HG03342 (cell line): Measurements from ENCODE around the gene DAAM2.

Source experiments
- ATAC-seq: cut with Tn5 transposase; IDR thresholded peaks from one replicate; pipeline ENCODE4 v1.9.1; 2021; ENCODE audit warnings: mild to moderate bottlenecking, moderate library complexity; ENCODE audit not compliant: unreplicated experiment

The DAAM2 gene

DNA sequence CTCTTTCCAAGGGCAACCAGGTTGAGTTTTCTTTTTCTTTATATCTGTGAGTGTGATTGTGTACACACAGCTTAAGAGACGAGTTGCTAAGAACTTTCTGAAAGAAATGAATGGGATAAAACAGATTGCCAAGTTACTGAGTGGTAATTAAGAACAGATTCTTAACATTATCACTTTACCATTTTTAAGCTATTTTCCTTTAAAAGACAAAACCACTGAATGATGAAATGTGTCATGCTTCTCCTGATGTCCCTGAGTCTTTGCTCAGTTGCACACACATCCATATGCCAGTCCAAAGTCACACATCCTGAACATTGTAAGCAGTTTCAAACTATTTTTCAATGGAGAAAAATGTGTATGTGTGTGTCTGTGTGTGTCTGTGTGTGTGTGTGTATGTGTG lies 5.5 kb upstream of the DAAM2 start:
- no peak for ATAC-seq

DNA sequence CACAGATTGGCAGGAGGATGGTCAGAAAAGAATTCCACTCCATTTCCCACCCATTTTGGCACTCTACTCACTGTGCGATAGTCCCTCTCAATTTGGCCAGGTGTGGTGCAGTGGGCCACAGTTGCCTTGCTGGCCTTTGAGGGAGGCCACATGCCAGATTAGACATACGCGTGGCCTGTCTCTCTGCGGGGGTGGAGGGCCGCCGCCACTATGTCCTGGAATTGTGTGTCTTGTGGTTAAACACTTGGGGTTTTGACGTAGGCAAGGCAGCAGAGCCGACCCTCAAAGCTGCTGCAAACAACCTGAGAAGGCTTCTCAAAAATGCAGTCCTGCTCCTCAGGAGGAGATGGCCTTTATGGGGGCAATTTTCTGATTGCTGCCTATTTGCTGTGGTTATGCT lies 4.9 kb upstream of the DAAM2 start:
- ATAC-seq = no peak

GRCh38 chr6:39790772-39791171 lies 1.4 kb upstream of the DAAM2 start:
- no peak for ATAC-seq

GRCh38 chr6:39791311-39791710 lies 865 bp upstream of the DAAM2 start:
- ATAC-seq = no peak

GRCh38 chr6:39792540-39793450 lies 619 bp downstream of the DAAM2 start:
- ATAC-seq = no peak

DNA sequence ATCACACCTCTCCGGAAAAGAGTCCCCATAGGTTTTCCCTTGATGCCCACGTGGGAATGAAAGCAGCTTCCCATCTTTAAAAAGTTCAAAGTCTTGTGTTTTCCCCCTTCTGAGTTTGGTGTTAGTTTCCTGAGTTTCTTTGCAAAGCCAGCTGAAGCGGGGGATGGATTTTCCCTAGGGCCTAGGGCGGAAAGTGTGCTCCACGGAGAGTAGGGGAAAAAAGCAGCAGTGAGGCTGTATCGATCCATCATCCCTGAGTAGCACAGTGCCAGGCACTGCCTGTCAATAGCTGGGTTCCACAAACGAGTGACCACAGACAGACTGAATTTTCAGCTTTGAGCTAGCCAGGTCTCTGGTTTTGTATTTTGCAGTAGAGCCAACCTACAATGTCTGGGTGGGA lies 1.3 kb downstream of the DAAM2 start:
- ATAC-seq = no peak

DNA sequence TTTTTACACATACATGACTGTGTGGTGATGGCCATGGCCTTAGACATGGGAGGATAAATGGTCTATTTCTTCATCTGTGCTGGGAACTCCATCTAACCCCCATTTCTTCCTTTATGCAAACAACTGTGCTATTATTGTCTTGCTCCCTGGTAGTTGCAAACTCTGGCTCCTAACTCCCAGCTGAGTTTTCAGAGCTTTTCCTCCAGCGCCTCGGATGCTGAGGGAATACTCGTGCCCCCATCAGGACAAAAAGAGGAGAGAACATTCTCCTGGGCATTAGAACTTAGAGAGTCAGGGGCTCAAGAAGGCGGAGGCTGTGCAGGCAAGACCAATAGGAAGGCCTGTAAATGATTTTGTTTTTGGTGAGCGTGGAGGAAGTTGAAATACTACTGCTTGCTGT lies 2.1 kb downstream of the DAAM2 start:
- ATAC-seq = no peak

DNA sequence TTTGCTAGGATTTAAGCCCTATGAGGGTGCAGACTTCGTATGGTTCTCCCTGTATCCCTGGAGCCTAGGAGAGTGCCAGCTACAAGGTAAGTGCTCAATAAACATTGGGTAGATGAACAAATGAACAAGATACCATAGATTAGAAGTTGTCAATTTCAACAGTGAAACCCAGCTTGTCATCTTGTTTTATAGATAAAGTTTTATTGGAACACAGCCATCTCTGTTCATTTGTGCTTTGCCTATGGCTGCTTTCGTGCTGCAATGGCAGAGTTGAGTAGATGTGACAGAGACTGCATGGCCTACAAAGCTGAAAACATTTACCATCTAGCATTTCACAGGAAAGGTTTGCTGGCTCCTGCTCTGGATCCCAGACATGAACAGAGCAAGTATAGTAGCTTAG lies 5.6 kb downstream of the DAAM2 start:
- ATAC-seq = no peak

DNA sequence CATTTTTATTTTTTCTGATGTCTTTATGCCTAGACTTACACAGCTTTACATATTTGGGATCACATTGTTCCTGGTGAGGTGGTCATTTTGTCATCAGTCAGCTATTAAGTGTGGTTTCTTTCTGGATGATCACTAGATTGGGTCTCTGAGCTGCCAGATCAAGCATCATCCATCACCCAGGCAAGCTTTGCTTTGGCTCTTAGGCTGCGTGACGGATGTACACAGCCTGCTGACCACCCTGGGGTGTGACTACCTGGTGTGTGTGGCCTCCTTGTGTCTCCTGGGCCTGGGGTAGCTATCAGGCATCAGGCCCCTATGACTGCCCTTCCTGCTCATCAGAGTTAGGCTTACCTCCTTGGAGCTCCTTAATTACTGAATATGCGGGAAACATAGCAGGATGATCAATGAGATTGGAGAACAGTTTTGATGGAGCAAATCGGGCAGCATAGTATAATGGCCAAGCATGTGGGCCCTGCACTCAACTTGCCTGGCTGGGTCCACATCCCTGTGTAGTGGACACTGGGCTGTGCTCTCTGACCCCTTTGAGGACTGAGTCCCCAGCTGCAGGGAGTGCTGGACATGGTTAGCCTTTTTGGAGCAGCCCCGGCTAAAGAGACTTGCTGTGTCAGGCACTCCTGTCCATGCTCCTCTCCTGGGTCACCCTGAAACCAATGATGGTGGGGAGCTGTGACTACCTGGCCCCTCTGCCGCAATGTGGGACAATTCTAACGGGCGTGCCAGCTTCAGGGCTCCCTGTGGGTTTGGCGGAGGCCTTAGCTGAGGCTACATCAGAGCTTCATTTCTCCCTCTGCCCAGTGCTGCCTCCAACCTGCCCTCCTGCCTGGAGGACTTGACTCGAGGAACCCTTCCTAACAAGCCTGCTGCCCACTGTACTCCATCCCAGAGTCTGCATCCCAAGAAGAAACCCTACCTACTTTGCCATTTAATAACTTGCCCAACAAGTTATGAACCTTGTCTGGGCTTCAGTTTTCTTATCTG lies 8.2 kb downstream of the DAAM2 start:
- ATAC-seq = no peak

- no peak for ATAC-seq
Observed at GRCh38 chr6:39801456-39802251, 9.5 kb downstream of the DAAM2 start.

DNA sequence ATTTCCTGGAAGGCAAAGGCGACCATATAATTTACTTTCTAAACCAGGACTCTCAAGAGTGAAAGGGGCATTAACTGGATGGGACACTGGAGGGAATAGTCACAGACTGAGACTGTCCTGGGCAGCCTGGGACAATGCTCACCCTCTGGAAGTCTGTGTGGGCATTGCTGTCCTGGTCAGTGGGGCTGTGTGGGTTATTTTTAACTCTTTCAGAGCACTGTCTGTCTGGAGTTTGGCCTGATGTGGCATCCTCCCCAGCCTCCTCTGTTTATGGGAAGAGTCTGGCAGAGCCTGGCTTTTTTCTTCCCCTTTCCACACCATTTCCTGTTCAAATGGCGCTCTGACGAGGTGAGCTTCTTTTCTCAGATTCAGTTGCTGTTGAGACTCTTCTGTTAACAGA lies 11.7 kb downstream of the DAAM2 start:
- no peak for ATAC-seq

DNA sequence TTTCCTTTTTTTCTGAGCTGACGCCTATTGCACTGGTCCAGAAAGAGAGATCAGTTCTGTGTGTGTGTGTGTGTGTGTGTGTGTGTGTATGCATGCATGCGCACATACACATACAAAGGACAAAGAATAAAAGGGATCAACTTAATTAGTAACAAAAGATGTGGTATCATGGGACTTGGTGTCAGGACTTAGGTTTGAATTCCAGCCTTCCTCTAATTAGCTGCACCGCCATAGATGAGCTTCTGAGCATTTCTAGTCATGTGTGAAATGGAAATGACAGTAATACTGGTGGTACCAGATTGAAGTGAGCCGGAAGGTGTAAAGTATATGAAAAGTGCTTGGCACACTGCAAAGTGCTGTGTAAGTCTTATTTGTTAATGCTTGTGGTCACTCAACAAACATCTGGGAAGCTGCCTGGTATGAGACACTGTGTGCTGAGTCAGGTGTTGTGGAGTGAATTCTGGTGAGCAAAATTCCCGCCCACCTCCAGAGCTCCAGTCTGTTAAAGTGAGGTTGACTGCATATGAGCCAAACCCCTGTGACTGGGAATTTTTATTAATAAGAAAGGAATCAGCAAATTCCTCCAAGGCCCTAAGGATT lies 12.4 kb downstream of the DAAM2 start:
- ATAC-seq = no peak

DNA sequence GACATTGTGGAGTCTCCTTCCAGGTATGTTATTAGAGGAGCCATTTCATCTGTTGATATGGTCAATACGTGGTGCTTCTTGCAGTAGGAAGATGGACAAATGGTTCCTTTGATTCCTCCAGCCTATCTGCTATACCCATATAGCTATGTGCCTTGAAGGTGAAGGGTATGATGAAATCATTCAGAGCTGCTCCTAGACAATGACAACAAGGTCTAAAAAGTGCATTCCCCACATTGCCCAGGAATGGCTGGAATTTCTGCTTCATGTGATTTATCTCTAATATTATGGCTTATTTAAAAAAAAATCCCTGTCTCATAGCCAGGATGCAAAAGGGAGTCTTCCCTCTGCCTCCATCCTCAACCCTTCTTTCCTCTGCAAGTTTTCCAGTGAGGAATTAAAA lies 14.1 kb downstream of the DAAM2 start:
- no peak for ATAC-seq

DNA sequence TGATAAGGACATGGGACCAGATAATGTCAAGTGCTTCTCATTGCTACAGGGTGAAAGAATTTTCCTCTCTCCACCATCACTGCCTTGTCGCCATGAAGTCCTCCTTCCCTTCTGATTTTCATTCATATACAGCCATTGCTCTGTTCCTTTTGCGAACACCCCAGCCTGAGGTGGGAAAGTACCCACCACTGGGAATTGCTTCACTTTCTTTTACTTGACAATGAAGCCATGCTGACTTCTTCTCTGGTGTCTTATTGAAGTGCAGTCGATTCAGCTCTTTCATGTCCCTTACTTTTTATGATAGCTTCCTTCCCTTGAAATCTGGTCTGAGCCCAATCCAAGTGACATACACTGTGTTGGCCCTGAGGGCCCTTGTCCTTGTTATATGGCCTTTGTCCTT lies 16.2 kb downstream of the DAAM2 start:
- ATAC-seq = no peak

- no peak for ATAC-seq
Observed at GRCh38 chr6:39808964-39809363, 16.8 kb downstream of the DAAM2 start.

- ATAC-seq = no peak
Observed at GRCh38 chr6:39811835-39812345, 19.7 kb downstream of the DAAM2 start.

- ATAC-seq = no peak
Observed at GRCh38 chr6:39812496-39812852, 20.3 kb downstream of the DAAM2 start.

GRCh38 chr6:39812853-39813533 lies 20.8 kb downstream of the DAAM2 start:
- peak; percentile 82 for ATAC-seq

- no peak for ATAC-seq
Observed at GRCh38 chr6:39814236-39814635, 22.1 kb downstream of the DAAM2 start.

- ATAC-seq = no peak
Observed at GRCh38 chr6:39815356-39815755, 23.2 kb downstream of the DAAM2 start.
